DND-41 (cell line): ENCODE results near the gene UGT1A6.

ENCODE experiments used
- ATAC-seq: fragments of 200-7000 bp; cut with Tn5 transposase; 3 replicates; pipeline ENCODE4 v1.9.1; 2021; ENCODE audit warnings: low read depth; ENCODE audit not compliant: insufficient read depth
- DNase-seq: peaks from one replicate; pipeline ENCODE4 v3.0.0-alpha.2; 2020
- H2AFZ ChIP-seq: 2 replicates; pipeline ENCODE4 v1.6.0; 2012; ENCODE audit warnings: low read depth, low read length
- H3K27ac ChIP-seq: 2 replicates; pipeline ENCODE4 v1.5.1; 2012; ENCODE audit warnings: low read length, inconsistent platforms
- H3K27me3 ChIP-seq: fragments of 200-600 bp; sonication (generic); 2 replicates; pipeline ENCODE4 v1.6.0; 2012; ENCODE audit warnings: low read length, mild to moderate bottlenecking, inconsistent platforms; ENCODE audit not compliant: insufficient read depth, poor library complexity
- H3K36me3 ChIP-seq: 2 replicates; pipeline ENCODE4 v1.5.1; 2012; ENCODE audit warnings: low read length, inconsistent platforms; ENCODE audit not compliant: insufficient read depth
- H3K4me1 ChIP-seq: 2 replicates; pipeline ENCODE4 v1.5.1; 2012; ENCODE audit warnings: mild to moderate bottlenecking, low read length; ENCODE audit not compliant: insufficient read depth
- H3K4me2 ChIP-seq: 2 replicates; pipeline ENCODE4 v1.6.0; 2012; ENCODE audit warnings: mild to moderate bottlenecking, moderate library complexity, low read length, inconsistent platforms; ENCODE audit not compliant: insufficient read depth
- H3K4me3 ChIP-seq, 2 experiments: fragments of 200-600 bp in 1 of 2; shearing (Covaris generic) in 1 of 2; 2 replicates each; pipeline ENCODE4 v1.5.1; 2012 to 2016; ENCODE audit warnings: inconsistent platforms in 2 of 2, low read length in 2 of 2, mild to moderate bottlenecking in 2 of 2, low read depth in 1 of 2, moderate library complexity in 1 of 2
- H3K79me2 ChIP-seq: 2 replicates; pipeline ENCODE4 v1.6.0; 2012; ENCODE audit warnings: low read length, inconsistent platforms; ENCODE audit not compliant: insufficient read depth
- H3K9ac ChIP-seq: 2 replicates; pipeline ENCODE4 v1.6.0; 2012; ENCODE audit warnings: low read depth, mild to moderate bottlenecking, inconsistent platforms, low read length, moderate library complexity
- H3K9me3 ChIP-seq: 2 replicates; pipeline ENCODE4 v1.5.1; 2012; ENCODE audit warnings: low read length, moderate library complexity, mild to moderate bottlenecking, inconsistent platforms; ENCODE audit not compliant: insufficient read depth, severe bottlenecking
- H4K20me1 ChIP-seq: 2 replicates; pipeline ENCODE4 v1.6.0; 2012; ENCODE audit warnings: low read length; ENCODE audit not compliant: insufficient read depth
- CTCF ChIP-seq: IDR thresholded peaks from 2 replicates; pipeline ENCODE4 v1.5.1; 2012; ENCODE audit warnings: borderline replicate concordance, low read length, moderate library complexity, mild to moderate bottlenecking; ENCODE audit not compliant: poor library complexity, severe bottlenecking; ENCODE audit errors: extremely low read depth
- EZH2 ChIP-seq: IDR thresholded peaks from 3 replicates; pipeline ENCODE4 v1.6.1; 2012; ENCODE audit warnings: borderline replicate concordance, low read depth, mild to moderate bottlenecking, moderate library complexity, low read length, inconsistent platforms; ENCODE audit not compliant: severe bottlenecking

UGT1A6 gene

GRCh38 chr2:233707940-233708644, 15.4 kb downstream of the UGT1A6 start:
- ATAC-seq, result no peak
- H3K4me2 ChIP-seq, result no peak overlapping the region

GRCh38 chr2:233708942-233709341, 16.3 kb downstream of the UGT1A6 start:
- no peak overlapping the region for H3K4me2 ChIP-seq
- DNase-seq, result no peak
- no peak overlapping the region for H2AFZ ChIP-seq
- no peak overlapping the region for H3K4me3 ChIP-seq
- peaks cover 6% of the 10 kb centered on the region for H3K27me3 ChIP-seq
- H3K36me3 ChIP-seq, result no peaks in the 10 kb centered on the region
- no peaks in the 10 kb centered on the region for H3K79me2 ChIP-seq
- TF ChIP-seq EZH2 (no peak), CTCF (no peak)
- no peak overlapping the region for H3K9ac ChIP-seq
- no peak for ATAC-seq
- no peaks in the 10 kb centered on the region for H4K20me1 ChIP-seq
- H3K27ac ChIP-seq, result no peak overlapping the region
- no peaks in the 10 kb centered on the region for H3K9me3 ChIP-seq
- H3K4me1 ChIP-seq, result no peaks in the 10 kb centered on the region

More at GRCh38 chr2:233707940-233708644, 15.4 kb downstream of the UGT1A6 start:
- no peak for DNase-seq
- no peaks in the 10 kb centered on the region for H3K36me3 ChIP-seq
- no peaks in the 10 kb centered on the region for H4K20me1 ChIP-seq
- no peak overlapping the region for H3K9ac ChIP-seq
- no peaks in the 10 kb centered on the region for H3K4me1 ChIP-seq
- H3K4me3 ChIP-seq, result no peak overlapping the region
- H3K9me3 ChIP-seq, result no peaks in the 10 kb centered on the region
- no peak for TF ChIP-seq CTCF
- no peak for TF ChIP-seq EZH2
- peaks cover 6% of the 10 kb centered on the region for H3K27me3 ChIP-seq
- H2AFZ ChIP-seq, result no peak overlapping the region
- H3K79me2 ChIP-seq, result no peaks in the 10 kb centered on the region
- no peak overlapping the region for H3K27ac ChIP-seq

GRCh38 chr2:233711312-233712008, 18.8 kb downstream of the UGT1A6 start:
- no peak overlapping the region for H3K4me2 ChIP-seq
- H3K27me3 ChIP-seq, result peaks cover 6% of the 10 kb centered on the region
- H3K4me1 ChIP-seq, result no peaks in the 10 kb centered on the region
- H3K36me3 ChIP-seq, result no peaks in the 10 kb centered on the region
- H3K27ac ChIP-seq, result no peak overlapping the region
- DNase-seq, result peak; percentile 71
- peak; percentile 95 for TF ChIP-seq CTCF
- no peak for TF ChIP-seq EZH2
- no peak overlapping the region for H2AFZ ChIP-seq
- ATAC-seq, result peak; percentile 94
- no peaks in the 10 kb centered on the region for H3K9me3 ChIP-seq
- H4K20me1 ChIP-seq, result no peaks in the 10 kb centered on the region
- H3K4me3 ChIP-seq, result no peak overlapping the region
- no peaks in the 10 kb centered on the region for H3K79me2 ChIP-seq
- no peak overlapping the region for H3K9ac ChIP-seq
